ENCODE results near the gene ST6GAL2. TPM values are rescaled to one million over a fixed set of nuclear protein-coding genes. Genes with fewer than 3 reads are reported as not detected.

ST6GAL2 gene
- total RNA-seq, 3 donors from 2014 or later = 2.3 to 2.8 TPM; not detected in 1

DNA sequence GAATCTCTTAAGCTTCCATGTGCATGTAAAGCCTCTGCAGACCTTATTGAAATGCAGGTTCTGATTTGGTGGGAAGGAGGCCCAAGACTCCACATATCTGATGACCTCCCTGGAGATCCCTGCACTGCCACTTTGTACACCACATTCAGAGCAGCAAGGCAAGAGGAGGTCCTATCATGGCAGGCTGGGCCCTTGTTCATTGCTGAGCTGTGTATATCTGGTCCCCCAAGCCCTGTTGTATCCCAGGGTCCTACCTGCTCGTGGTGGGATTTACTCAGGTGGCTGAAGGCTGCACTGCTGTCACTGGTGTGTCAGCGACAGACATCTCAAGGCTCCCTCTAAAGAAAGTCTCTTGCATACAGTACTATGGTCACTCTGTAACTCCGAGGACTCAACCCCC is 114.2 kb downstream of the ST6GAL2 start:
- intact Hi-C loops (cut with DNase I; ENCODE audit: low total_unique reads) = no loop called here
- DNase-seq (ENCODE audit: low spot score in 2 of 2) = no peak
- TF ChIP-seq CTCF (IDR thresholded peaks at IDR 0.05) (no peak), POLR2AphosphoS5 (IDR thresholded peaks at IDR 0.05) (no peak), POLR2A (IDR thresholded peaks at IDR 0.05) (no peak)

GRCh38 chr2:106770986-106771385 is 115.0 kb downstream of the ST6GAL2 start:
- no peak overlapping the region for H3K27ac ChIP-seq
- H3K4me1 ChIP-seq = no peaks in the 10 kb centered on the region
- TF ChIP-seq CTCF (IDR thresholded peaks at IDR 0.05) (no peak), POLR2A (IDR thresholded peaks at IDR 0.05) (no peak), POLR2AphosphoS5 (IDR thresholded peaks at IDR 0.05) (no peak)
- H3K27me3 ChIP-seq = no peaks in the 10 kb centered on the region
- H3K4me3 ChIP-seq = no peak overlapping the region
- no peak for DNase-seq (ENCODE audit: low spot score in 2 of 2)
- H3K36me3 ChIP-seq = no peaks in the 10 kb centered on the region
- H3K9me3 ChIP-seq = no peaks in the 10 kb centered on the region
- intact Hi-C loops (cut with DNase I; ENCODE audit: low total_unique reads) = no loop called here

More for the DNA sequence above, 114.2 kb downstream of the ST6GAL2 start:
- H3K4me1 ChIP-seq = no peaks in the 10 kb centered on the region
- peaks cover 0 to 8% of the 10 kb centered on the region in 2 donors for H3K9me3 ChIP-seq
- H3K27ac ChIP-seq = no peak overlapping the region
- no peaks in the 10 kb centered on the region for H3K36me3 ChIP-seq
- H3K27me3 ChIP-seq = no peaks in the 10 kb centered on the region
- H3K4me3 ChIP-seq = no peak overlapping the region

DNA sequence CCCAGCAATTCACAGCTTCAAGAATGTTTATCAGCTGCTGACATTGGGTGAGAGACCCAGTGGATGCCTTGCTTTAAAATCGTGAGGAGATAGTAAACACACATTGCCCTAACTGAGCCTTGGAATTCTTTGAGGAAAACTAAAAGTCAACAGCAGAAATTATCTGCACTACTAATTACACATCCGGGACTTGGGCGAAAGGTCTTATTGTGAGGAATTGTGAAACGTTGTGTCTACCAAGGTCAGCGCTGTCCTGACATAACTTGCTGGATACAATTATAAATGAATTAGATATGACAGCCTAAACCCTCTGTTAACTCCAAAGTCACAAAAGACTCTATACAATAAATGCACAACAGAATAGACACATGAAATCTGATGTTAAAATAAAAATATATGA is 121.4 kb downstream of the ST6GAL2 start:
- Histone ChIP-seq H3K27me3 (no peaks in the 10 kb centered on the region), H3K36me3 (no peaks in the 10 kb centered on the region), H3K27ac (no peak overlapping the region), H3K4me1 (no peaks in the 10 kb centered on the region), H3K4me3 (no peak overlapping the region), H3K9me3 (peaks cover 0 to 3% of the 10 kb centered on the region in 2 donors)
- intact Hi-C loops (cut with DNase I; ENCODE audit: low total_unique reads) = no loop called here
- TF ChIP-seq POLR2AphosphoS5 (IDR thresholded peaks at IDR 0.05) (no peak), POLR2A (IDR thresholded peaks at IDR 0.05) (no peak), CTCF (IDR thresholded peaks at IDR 0.05) (no peak)
- no peak for DNase-seq (ENCODE audit: low spot score in 2 of 2)

DNA sequence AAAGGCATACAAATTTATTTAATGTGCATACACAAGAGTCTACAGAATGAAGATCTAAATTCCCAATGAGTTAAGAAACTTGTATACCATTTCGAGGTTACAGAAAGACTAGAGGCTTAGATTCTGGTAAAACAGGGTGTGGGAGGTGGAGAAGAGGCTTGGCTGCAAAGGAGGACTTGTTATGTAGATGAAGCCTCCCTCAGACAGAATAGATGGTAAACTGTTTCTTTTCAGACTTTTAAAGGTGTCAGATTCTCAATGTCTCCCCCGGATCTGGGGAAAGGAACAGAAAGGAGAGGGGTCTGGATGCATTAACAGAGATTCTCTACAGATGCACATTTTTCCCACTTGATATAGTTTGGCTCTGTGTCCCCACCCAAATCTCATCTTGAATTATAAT is 126.0 kb downstream of the ST6GAL2 start:
- Histone ChIP-seq H3K36me3 (no peaks in the 10 kb centered on the region), H3K9me3 (no peaks in the 10 kb centered on the region), H3K4me1 (no peaks in the 10 kb centered on the region), H3K27me3 (no peaks in the 10 kb centered on the region), H3K4me3 (no peak overlapping the region), H3K27ac (no peak overlapping the region)
- intact Hi-C loops (cut with DNase I; ENCODE audit: low total_unique reads) = no loop called here
- TF ChIP-seq CTCF (IDR thresholded peaks at IDR 0.05) (no peak), POLR2A (IDR thresholded peaks at IDR 0.05) (no peak), POLR2AphosphoS5 (IDR thresholded peaks at IDR 0.05) (no peak)
- no peak for DNase-seq (ENCODE audit: low spot score in 2 of 2)

DNA sequence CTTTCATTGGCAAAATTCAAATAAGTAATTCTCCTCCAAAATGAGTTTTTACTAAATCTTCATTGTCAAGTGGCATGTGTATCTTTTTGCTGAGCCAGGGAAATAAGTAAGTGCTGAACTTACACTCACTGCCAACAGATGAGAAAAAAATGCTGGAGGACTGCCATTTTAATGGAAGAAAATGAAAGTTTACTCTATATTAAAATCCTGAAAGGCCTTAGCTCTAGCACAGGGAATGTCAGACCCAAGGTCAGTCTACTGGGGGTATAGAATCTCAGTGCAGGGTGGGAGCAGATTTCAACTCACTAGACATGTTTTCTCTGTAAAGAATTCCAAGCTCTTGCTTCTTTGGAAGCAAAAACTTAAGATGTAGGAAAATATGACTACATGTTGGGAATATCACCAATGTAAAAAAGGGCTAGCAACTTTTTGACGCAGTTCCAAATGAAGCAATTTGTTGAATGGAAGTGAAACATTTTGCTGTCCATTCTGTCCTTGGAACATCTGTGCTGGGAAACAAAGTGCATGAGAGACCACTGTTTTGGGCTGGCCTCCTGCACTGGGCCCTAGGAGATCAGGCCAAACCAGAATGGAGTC is 127.0 kb downstream of the ST6GAL2 start:
- TF ChIP-seq POLR2A (IDR thresholded peaks at IDR 0.05) = no peak
- no peak for TF ChIP-seq CTCF (IDR thresholded peaks at IDR 0.05)
- no peak for TF ChIP-seq POLR2AphosphoS5 (IDR thresholded peaks at IDR 0.05)
- Histone ChIP-seq H3K9me3 (no peaks in the 10 kb centered on the region), H3K27me3 (no peaks in the 10 kb centered on the region), H3K4me3 (no peak overlapping the region), H3K4me1 (no peaks in the 10 kb centered on the region), H3K27ac (no peak overlapping the region), H3K36me3 (no peaks in the 10 kb centered on the region)
- DNase-seq (ENCODE audit: low spot score in 2 of 2) = no peak
- intact Hi-C loops (cut with DNase I; ENCODE audit: low total_unique reads) = no loop called here

Data from breast epithelium (tissue), 4 donors.